A673 (cell line): Measurements from ENCODE around the gene GRAMD2B. TPM values are rescaled to one million over a fixed set of nuclear protein-coding genes. Genes with fewer than 3 reads are reported as not detected.

ENCODE experiments used
- BruUV-seq: library from RNA; stranded (reverse); fragments of 400-500 nt; replicated peaks from 2 replicates; lab custom pipeline; 2021; lab: Mats Ljungman, UMichigan
- CTCF ChIA-PET: fragments of 300-600 bp; sonication (Branson Sonifier 250); formaldehyde crosslinking; loops from one replicate; lab custom pipeline; 2022; ENCODE audit warnings: antibody characterized with exemption; lab: Charles Lee
- POLR2A ChIA-PET: fragments of 300-600 bp; sonication (Branson Sonifier 250); formaldehyde crosslinking; loops from one replicate; lab custom pipeline; 2022; ENCODE audit warnings: antibody characterized with exemption; ENCODE audit not compliant: low non-redundant PET; lab: Charles Lee
- DNase-seq: peaks from one replicate; pipeline ENCODE4 v3.0.0-alpha.2; 2015; ENCODE audit warnings: low spot score
- H3K27ac ChIP-seq: fragments of 200-600 bp; sonication (generic); 2 replicates; pipeline ENCODE4 v1.5.1; 2016; ENCODE audit warnings: mixed run types, low read depth, mild to moderate bottlenecking, mixed read lengths, antibody characterized with exemption, low read length; ENCODE audit not compliant: poor library complexity, severe bottlenecking
- H3K27me3 ChIP-seq: fragments of 200-600 bp; sonication (generic); replicated peaks from 2 replicates; pipeline ENCODE4 v1.6.1; 2017; ENCODE audit warnings: mixed run types, low read depth, mild to moderate bottlenecking, mixed read lengths, antibody characterized with exemption, low read length; ENCODE audit not compliant: insufficient read depth, poor library complexity
- H3K36me3 ChIP-seq: fragments of 200-600 bp; sonication (generic); 2 replicates; pipeline ENCODE4 v1.6.1; 2016; ENCODE audit warnings: mixed run types, mild to moderate bottlenecking, mixed read lengths, antibody characterized with exemption, low read length; ENCODE audit not compliant: insufficient read depth, poor library complexity, severe bottlenecking
- H3K4me1 ChIP-seq: fragments of 200-600 bp; sonication (generic); 2 replicates; pipeline ENCODE4 v1.6.1; 2017; ENCODE audit warnings: mixed run types, mild to moderate bottlenecking, mixed read lengths, antibody characterized with exemption, low read length; ENCODE audit not compliant: insufficient read depth, poor library complexity, severe bottlenecking
- H3K4me3 ChIP-seq: fragments of 200-600 bp; sonication (generic); 2 replicates; pipeline ENCODE4 v1.5.1; 2016; ENCODE audit warnings: low read depth, mixed run types, mild to moderate bottlenecking, mixed read lengths, low read length; ENCODE audit not compliant: poor library complexity, severe bottlenecking
- H3K9me3 ChIP-seq: fragments of 200-600 bp; sonication (generic); 2 replicates; pipeline ENCODE4 v1.6.1; 2016; ENCODE audit warnings: mixed run types, low read depth, mild to moderate bottlenecking, mixed read lengths, antibody characterized with exemption, low read length; ENCODE audit not compliant: poor library complexity, severe bottlenecking
- CTCF ChIP-seq: fragments of 300-800, 200-600 bp; sonication (generic); conservative IDR thresholded peaks from 2 replicates; pipeline ENCODE4 v1.5.1; 2017; ENCODE audit warnings: low read depth, mild to moderate bottlenecking, antibody characterized with exemption, low read length, moderate library complexity, mixed read lengths
- EZH2 ChIP-seq: fragments of 200-600 bp; sonication (generic); IDR thresholded peaks from 2 replicates; pipeline ENCODE4 v1.6.1; 2017; ENCODE audit warnings: borderline replicate concordance, low read depth, mild to moderate bottlenecking, mixed read lengths, antibody characterized with exemption, low read length; ENCODE audit not compliant: poor library complexity, severe bottlenecking
- intact Hi-C: fragments of 100-400 bp; cut with micrococcal nuclease; formaldehyde crosslinking; loops from one replicate; pipeline ENCODE4 v1.10.0; 2022; ENCODE audit not compliant: unreplicated experiment
- total RNA-seq: library from RNA; stranded (reverse); gene quantifications from 2 replicates; pipeline ENCODE4 v1.2.3, GENCODE V29; 2021

The GRAMD2B gene
- total RNA-seq, 1 experiment from 2014 or later = 2.6 TPM

GRCh38 chr5:126435261-126435660 is 12.1 kb downstream of the GRAMD2B start:
- no peak overlapping the region for H3K4me3 ChIP-seq
- H3K9me3 ChIP-seq = no peaks in the 10 kb centered on the region
- no peaks in the 10 kb centered on the region for H3K27me3 ChIP-seq
- BruUV-seq = no TSS peak
- CTCF ChIA-PET = no interaction called here
- no peak for DNase-seq
- POLR2A ChIA-PET = no interaction called here
- intact Hi-C loops = no loop called here
- H3K4me1 ChIP-seq = no peaks in the 10 kb centered on the region
- no peak overlapping the region for H3K27ac ChIP-seq
- H3K36me3 ChIP-seq = no peaks in the 10 kb centered on the region
- no peak for TF ChIP-seq CTCF
- TF ChIP-seq EZH2 = no peak

GRCh38 chr5:126435714-126436113 is 12.5 kb downstream of the GRAMD2B start:
- H3K4me3 ChIP-seq = no peak overlapping the region
- POLR2A ChIA-PET = no interaction called here
- BruUV-seq = no TSS peak
- no peaks in the 10 kb centered on the region for H3K9me3 ChIP-seq
- H3K27me3 ChIP-seq = no peaks in the 10 kb centered on the region
- no peak for DNase-seq
- TF ChIP-seq EZH2 = no peak
- no peak for TF ChIP-seq CTCF
- intact Hi-C loops = no loop called here
- CTCF ChIA-PET = no interaction called here
- H3K27ac ChIP-seq = no peak overlapping the region
- H3K4me1 ChIP-seq = no peaks in the 10 kb centered on the region
- no peaks in the 10 kb centered on the region for H3K36me3 ChIP-seq

DNA sequence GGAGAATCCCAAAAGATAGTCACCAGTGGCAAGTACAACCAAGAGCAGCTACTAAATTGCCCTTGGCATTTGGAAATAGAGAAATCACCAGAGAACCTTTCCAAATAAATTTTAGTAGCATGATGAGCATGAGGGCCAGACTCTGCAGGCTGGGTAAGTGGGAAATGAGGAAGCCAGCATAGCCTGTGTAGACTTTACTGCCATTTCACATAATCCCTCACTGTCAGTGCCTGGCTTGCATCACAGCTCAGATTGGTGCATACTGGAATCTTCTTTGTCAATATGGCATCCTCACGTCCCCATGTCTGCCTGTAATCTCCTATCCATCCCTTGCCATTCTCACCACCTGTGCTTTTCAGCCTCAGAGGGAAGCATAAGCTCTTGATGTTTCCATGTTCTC is 14.5 kb downstream of the GRAMD2B start:
- no peak overlapping the region for H3K27ac ChIP-seq
- intact Hi-C loops = no loop called here

More for the DNA sequence above, 14.5 kb downstream of the GRAMD2B start:
- POLR2A ChIA-PET = no interaction called here
- no peaks in the 10 kb centered on the region for H3K36me3 ChIP-seq
- BruUV-seq = no TSS peak
- TF ChIP-seq CTCF (no peak), EZH2 (no peak)
- no peaks in the 10 kb centered on the region for H3K9me3 ChIP-seq
- no peak for DNase-seq
- no peak overlapping the region for H3K4me3 ChIP-seq
- CTCF ChIA-PET = no interaction called here
- H3K27me3 ChIP-seq = no peaks in the 10 kb centered on the region
- no peaks in the 10 kb centered on the region for H3K4me1 ChIP-seq
